ENCODE results near the gene OSBPL6.

Gene OSBPL6

GRCh38 chr2:178242552-178242883, 48.2 kb downstream of the OSBPL6 start:
- DNase-seq, result no peak

GRCh38 chr2:178243961-178244360, 49.6 kb downstream of the OSBPL6 start:
- DNase-seq, result no peak

DNA sequence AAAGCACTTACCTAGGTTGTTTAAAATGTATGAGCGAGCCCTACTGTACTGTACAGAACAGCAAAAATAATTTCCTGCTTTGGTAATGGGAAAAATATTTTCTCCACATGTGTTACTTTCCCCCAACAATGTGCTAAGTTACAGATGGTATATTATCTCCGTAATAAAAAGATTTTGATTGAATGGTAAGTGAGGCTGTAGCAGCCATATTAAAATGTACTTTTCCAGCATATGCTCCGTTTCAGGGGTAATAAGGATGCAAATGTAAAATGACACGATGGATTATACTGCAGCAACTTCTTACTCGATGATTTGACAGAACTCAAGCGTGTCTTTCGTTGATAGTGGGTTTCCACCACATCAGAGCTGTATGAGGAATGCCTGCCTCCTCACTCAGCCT, 50.5 kb downstream of the OSBPL6 start:
- no peak for DNase-seq

GRCh38 chr2:178246696-178247095, 52.4 kb downstream of the OSBPL6 start:
- DNase-seq, result no peak

GRCh38 chr2:178247250-178247649, 52.9 kb downstream of the OSBPL6 start:
- no peak for DNase-seq

DNA sequence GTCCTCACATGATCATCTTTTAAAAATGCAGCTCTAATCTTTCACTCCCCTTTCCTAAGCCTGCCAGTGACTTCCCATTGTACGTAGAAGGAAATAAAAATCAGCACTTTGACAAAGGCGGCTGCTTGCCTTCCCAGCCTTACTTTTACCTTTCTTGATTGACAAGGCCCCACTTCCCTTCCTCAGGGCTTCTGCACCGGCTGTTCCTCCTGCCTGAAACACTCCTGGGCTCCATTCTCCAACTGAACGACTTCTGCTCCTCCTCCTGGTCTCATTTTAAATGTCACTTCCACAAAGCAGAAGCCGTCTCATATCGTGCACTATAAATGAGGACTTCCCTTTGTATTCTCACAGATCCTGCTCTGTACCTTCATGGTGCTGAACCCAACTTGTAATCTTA, 56.1 kb downstream of the OSBPL6 start:
- DNase-seq, result no peak

DNA sequence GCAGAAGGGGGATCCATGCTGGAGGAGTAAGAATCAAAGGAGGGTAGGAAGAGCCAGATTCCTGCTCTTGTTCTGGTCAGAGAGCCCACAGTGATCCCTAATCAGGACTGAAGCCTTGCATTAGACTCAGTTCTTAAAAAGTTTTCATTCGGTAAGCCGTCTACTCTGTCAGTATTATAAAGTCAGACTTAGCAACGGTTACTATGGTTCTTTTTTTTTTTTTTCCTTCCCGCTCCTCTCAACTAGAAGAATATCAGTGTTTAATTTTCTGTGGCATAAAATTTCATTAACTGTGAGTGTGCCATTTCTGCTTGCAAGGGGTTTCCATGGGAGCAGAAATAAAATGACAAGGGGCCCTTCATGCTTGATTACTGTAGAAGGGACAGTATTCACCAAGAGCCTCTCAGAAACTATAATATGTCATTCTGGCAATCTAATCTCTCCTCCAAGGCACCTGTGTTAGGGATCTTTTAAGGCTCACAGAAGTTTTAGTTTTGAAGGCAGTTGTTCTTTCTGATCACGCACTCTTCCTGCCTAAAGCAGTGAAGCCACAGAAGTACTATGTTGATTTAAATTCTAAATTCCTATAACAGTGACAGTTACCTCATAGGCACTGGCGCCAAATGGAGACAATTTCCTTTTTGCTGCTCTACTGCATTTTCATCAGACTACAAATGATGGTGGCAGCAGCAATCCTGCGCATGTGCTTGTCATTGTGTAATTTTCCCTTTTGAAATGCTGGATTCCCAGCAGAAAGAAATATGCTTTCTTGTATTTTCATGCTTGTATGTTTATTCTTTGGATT, 57.0 kb downstream of the OSBPL6 start:
- DNase-seq, result no peak

DNA sequence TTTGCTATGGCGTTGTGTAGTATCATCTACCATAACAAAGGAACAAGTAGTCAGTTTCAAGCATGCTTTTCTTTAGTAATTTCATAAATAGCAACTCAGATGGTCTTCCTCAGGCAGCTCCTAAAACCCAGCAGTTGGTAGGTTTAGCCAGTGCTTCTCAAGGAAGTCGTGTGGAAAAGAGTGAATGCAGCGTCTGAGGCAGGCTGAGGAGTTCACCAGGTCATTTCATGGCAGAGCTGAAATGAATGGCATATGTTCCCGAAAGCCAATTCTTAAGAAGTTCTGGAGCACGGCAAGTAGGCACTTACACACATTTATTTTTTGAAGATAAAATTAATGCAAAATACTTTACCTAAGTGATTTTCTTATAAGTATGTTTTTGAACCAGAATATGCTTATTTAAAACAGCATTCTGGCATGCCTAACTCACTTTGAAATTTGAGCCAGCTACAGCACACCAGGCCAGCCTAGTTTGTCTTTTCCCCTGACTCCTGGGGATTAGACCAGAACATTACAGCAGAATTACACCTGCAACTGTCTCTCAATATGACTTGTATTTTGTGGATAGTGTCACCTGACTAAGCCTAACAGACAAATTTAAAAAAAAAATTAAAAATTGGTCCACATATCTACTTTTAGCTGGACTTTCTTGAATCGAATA, 62.2 kb downstream of the OSBPL6 start:
- no peak for DNase-seq

- DNase-seq, result no peak
Measured at GRCh38 chr2:178257127-178257526, 62.8 kb downstream of the OSBPL6 start.

- DNase-seq, result no peak
Measured at GRCh38 chr2:178258916-178259315, 64.6 kb downstream of the OSBPL6 start.

DNA sequence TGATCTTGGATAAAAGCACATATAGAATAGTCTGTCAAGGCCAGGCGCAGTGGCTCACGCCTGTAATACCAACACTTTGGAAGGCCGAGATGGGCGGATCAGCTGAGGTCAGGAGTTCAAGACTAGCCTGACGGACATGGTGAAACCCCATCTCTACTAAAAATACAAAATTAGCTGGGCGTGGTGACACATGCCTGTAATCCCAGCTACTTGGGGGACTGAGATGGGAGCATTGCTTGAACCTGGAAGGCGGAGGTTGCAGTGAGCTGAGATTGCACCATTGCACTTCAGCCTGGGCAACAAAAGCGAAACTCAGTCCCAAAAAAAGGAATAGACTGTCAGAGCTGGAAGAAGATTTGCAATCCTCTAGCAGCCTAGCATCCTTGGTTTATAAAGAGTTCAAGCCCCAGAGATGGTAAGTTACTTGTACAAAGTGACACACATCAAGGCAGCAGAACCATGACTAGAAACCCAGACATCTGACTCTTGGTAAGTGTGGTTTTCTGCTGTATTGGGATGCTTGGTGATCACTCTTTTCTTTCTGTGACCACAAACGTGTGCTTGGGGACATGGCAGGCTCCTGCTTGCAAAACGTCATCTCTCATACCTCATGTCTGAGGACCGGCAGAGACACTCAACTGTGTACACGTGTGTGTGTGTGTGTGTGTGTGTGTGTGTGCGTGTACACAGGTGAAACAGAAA, 69.0 kb downstream of the OSBPL6 start:
- DNase-seq, result no peak

DNA sequence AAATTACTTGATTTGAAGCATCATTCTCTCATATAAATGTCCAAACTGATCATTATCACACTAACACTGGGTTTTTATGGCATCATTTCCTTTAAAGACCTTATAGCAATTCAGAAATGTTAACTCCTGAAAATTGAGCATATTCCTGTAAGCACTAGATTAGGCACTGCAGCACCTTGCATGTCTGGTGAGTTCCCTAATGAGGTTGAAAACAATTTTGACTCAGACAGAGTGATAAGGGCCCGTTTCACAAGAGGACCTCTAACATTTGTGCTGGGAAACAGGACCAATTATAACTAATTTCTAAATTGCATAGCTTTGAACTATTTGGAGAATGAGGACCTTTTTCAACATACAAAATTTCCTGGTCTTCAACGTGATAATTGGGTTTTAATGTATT, 69.9 kb downstream of the OSBPL6 start:
- no peak for DNase-seq

DNA sequence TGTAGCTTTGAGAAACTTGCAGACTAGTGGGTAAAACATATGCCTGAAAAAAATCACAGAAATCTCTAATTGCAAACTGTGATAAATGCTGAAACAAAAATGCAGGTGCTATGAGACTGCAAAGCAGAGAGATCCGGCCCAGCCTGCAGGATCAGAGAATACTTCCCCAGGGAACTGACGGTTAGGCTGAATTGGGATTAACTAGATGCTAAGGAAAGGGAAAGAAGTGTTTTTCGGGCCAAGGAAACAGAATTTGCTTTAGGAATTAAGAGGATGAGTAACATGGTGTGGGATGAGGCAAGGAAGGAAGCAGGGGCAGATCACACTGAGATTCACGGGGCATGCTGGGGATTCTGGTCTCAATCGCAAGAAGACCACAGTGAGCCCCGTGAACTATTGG, 71.5 kb downstream of the OSBPL6 start:
- no peak for DNase-seq

DNA sequence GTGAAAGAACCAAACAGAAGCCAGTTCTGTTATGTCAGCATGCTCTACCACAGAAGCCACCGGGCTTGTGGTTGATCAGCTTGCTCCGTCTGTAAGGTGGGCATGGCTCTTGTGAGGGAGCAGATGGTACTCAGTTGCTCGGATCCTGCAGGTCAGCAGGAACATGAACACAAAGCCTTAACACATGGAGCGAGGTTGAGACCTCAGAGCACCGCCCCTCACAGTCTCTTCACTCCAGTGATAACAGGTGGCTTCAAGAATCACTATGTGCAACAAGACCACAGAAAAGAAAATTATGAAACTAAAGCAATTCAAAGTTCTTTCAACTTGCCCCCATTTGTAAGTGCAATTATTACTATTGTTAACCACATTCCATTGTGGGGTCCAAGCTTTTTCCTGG, 72.1 kb downstream of the OSBPL6 start:
- DNase-seq, result no peak

GRCh38 chr2:178267660-178268059, 73.3 kb downstream of the OSBPL6 start:
- no peak for DNase-seq

GRCh38 chr2:178268435-178268834, 74.1 kb downstream of the OSBPL6 start:
- no peak for DNase-seq

DNA sequence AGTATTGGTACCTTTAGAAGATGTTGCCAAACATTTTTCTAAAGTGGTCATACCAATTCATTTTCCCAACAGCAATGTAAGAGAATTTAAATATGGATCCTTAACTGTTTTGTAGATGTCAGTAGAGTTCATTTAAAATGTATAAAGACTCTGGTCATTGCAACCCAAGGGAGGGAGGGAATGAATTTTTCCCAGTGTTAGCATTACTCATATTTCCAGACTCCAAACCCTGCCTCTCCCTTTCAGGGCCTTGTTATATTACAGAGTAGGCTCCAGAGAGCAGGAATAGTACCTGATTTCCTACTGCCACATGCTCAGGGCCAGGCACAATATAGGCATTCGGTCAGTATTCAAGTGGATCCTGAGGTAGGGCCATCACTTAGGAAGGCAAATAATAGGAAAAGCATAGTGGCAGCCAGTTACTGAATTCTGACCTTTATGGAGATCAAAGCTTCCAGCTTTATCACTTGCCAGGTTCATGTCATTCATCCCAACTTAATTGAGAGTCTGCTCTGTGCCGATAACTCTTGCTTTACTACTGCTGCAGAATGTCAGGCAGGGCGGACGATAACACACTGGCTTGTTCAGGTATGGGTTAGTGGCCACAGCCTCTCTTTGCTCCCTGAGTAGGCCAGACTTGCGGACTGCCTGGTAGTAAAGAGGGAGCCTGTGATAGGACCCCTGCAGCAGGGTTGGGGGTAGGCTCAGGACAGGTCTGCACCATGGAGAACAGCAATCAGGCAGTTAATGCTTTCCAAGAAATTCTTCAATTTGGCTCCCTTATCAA, 75.3 kb downstream of the OSBPL6 start:
- no peak for DNase-seq

DNA sequence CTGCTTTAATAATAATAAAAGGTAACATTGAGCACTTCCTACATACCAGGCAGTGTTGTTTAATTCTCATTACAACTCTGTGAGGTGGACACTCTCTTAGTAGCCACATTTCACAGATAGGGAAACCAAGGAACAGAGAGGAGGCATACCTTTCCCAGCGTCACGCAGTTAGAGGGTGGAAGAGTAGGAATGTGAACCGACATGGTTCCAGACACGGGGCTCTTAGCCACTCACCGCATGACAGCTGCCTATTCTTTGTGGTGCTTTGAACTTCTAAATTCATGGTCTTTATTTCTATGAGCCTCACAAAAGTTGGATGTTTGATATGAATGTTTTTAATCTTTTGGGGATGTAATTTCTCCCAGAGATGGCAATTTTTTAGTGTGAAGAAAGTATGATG, 76.0 kb downstream of the OSBPL6 start:
- no peak for DNase-seq

- DNase-seq, result no peak
Measured at GRCh38 chr2:178271094-178271493, 76.8 kb downstream of the OSBPL6 start.

GRCh38 chr2:178271629-178272333, 77.5 kb downstream of the OSBPL6 start:
- no peak for DNase-seq

- DNase-seq, result no peak
Measured at GRCh38 chr2:178273787-178274360, 79.6 kb downstream of the OSBPL6 start.

DNA sequence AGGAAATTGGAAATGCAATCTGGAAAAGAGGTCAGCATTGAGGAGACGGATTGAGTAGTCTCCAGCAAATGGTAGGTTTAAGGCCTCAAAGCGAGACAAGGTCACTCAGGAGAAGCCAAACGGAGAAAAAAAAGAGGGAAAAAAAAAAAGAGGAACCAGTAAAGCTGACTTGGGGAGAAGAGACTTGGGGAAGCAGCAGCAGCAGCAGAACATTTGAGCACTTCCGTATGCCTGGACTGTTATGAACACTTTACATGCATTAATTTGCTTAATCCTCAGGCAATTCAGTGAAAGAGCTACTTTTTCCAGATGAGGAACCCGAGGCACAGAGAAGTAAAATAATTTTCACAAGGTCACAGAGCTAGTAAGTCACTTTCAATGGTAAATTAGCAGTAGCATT, 81.3 kb downstream of the OSBPL6 start:
- DNase-seq, result no peak
